ENCODE data around the gene ACTR3.

ACTR3 gene

GRCh38 chr2:113966171-113966570 is 76.3 kb downstream of the ACTR3 start:
- Mint-ChIP-seq H3K36me3 (ENCODE audit: low read depth) (no peaks in the 10 kb centered on the region), H3K4me3 (no peak overlapping the region), H3K27ac (no peak overlapping the region), H3K9me3 (no peaks in the 10 kb centered on the region), H3K4me1 (peaks cover 6% of the 10 kb centered on the region), H3K27me3 (ENCODE audit: low read depth, poor library complexity) (no peaks in the 10 kb centered on the region)
- DNase-seq = no peak
- no peak for TF ChIP-seq CTCF (IDR thresholded peaks at IDR 0.05)

GRCh38 chr2:113966832-113967231 is 76.9 kb downstream of the ACTR3 start:
- Mint-ChIP-seq H3K27me3 (ENCODE audit: low read depth, poor library complexity) (no peaks in the 10 kb centered on the region), H3K9me3 (no peaks in the 10 kb centered on the region)
- TF ChIP-seq CTCF (IDR thresholded peaks at IDR 0.05) = no peak

GRCh38 chr2:113967272-113967671 is 77.4 kb downstream of the ACTR3 start:
- no peak overlapping the region for H3K27ac Mint-ChIP-seq

More at GRCh38 chr2:113966832-113967231, 76.9 kb downstream of the ACTR3 start:
- Mint-ChIP-seq H3K4me3 (no peak overlapping the region), H3K4me1 (peaks cover 6% of the 10 kb centered on the region), H3K27ac (no peak overlapping the region), H3K36me3 (ENCODE audit: low read depth) (no peaks in the 10 kb centered on the region)
- DNase-seq = no peak

DNA sequence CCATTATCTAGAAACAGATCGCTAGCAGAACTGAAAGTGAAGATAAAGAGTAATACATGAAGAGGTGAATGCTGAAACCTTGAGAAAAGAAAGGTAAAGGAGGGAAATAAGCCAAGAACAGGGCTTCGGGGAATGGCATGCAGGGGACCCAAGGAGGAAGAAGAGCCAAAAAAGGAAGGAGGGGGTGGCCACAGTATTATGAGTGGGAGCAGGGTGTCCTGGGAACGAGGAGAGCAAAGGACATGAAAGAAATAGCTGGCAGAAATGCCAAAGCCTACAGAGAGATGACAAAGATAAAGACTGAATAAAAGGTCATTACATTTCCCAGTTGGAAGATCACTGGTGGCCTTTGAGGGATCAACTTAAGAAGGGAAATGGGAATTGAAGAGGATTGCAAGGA is 82.9 kb downstream of the ACTR3 start:
- Mint-ChIP-seq H3K36me3 (ENCODE audit: low read depth) (no peaks in the 10 kb centered on the region), H3K4me3 (no peak overlapping the region), H3K4me1 (peaks cover 4% of the 10 kb centered on the region), H3K27me3 (ENCODE audit: low read depth, poor library complexity) (peaks cover 3% of the 10 kb centered on the region), H3K27ac (no peak overlapping the region), H3K9me3 (peaks cover 2% of the 10 kb centered on the region)
- DNase-seq = no peak
- TF ChIP-seq CTCF (IDR thresholded peaks at IDR 0.05) = no peak

More at GRCh38 chr2:113967272-113967671, 77.4 kb downstream of the ACTR3 start:
- H3K36me3 Mint-ChIP-seq (ENCODE audit: low read depth) = no peaks in the 10 kb centered on the region
- H3K4me3 Mint-ChIP-seq = no peak overlapping the region
- no peak for DNase-seq
- peaks cover 6% of the 10 kb centered on the region for H3K4me1 Mint-ChIP-seq
- no peak for TF ChIP-seq CTCF (IDR thresholded peaks at IDR 0.05)
- no peaks in the 10 kb centered on the region for H3K27me3 Mint-ChIP-seq (ENCODE audit: low read depth, poor library complexity)
- no peaks in the 10 kb centered on the region for H3K9me3 Mint-ChIP-seq

GRCh38 chr2:113973810-113974209 is 83.9 kb downstream of the ACTR3 start:
- no peak overlapping the region for H3K4me3 Mint-ChIP-seq
- peaks cover 6% of the 10 kb centered on the region for H3K4me1 Mint-ChIP-seq
- H3K36me3 Mint-ChIP-seq (ENCODE audit: low read depth) = peaks cover 1% of the 10 kb centered on the region
- peaks cover 3% of the 10 kb centered on the region for H3K27me3 Mint-ChIP-seq (ENCODE audit: low read depth, poor library complexity)
- no peak overlapping the region for H3K27ac Mint-ChIP-seq
- no peak for DNase-seq
- H3K9me3 Mint-ChIP-seq = peaks cover 7% of the 10 kb centered on the region
- no peak for TF ChIP-seq CTCF (IDR thresholded peaks at IDR 0.05)

GRCh38 chr2:113974727-113975126 is 84.8 kb downstream of the ACTR3 start:
- DNase-seq = no peak
- Mint-ChIP-seq H3K27ac (peak overlapping the region; percentile 7), H3K4me3 (no peak overlapping the region), H3K27me3 (ENCODE audit: low read depth, poor library complexity) (peaks cover 3% of the 10 kb centered on the region), H3K4me1 (peaks cover 6% of the 10 kb centered on the region), H3K36me3 (ENCODE audit: low read depth) (peaks cover 6% of the 10 kb centered on the region), H3K9me3 (peaks cover 11% of the 10 kb centered on the region)
- TF ChIP-seq CTCF (IDR thresholded peaks at IDR 0.05) = no peak
